Small intestine (tissue), 7 donors: ENCODE results near the gene SMTN. TPM values are rescaled to one million over a fixed set of nuclear protein-coding genes. Genes with fewer than 3 reads are reported as not detected.
"Not testable (repeated sequence)": the region's sequence is repeated elsewhere in the genome, so short reads cannot be mapped to it uniquely, and the experiment has no call there.

Source experiments
- DNase-seq, 2 donors: peaks; one replicate each; pipeline versions ENCODE4 v3.0.0 to v3.0.0-alpha.2; 2013
- FAIRE-seq: peaks from 2 replicates; lab custom pipeline; 2012; peaks lifted over from hg19 to GRCh38; lab: Jason Lieb, UNC
- H3K27ac ChIP-seq, 3 donors: one replicate each; pipeline ENCODE4 v1.5.1; 2013; ENCODE audit warnings: low read length in 2 of 3, mild to moderate bottlenecking in 2 of 3, control low read depth in 1 of 3, inconsistent platforms in 1 of 3, low read depth in 1 of 3, moderate library complexity in 1 of 3
- H3K27me3 ChIP-seq, 3 donors: one replicate each; pipeline ENCODE4 v1.6.1; 2013; ENCODE audit warnings: low read length in 3 of 3, inconsistent platforms in 1 of 3; ENCODE audit not compliant: control insufficient read depth in 3 of 3, insufficient read depth in 3 of 3
- H3K36me3 ChIP-seq, 3 donors: one replicate each; pipeline ENCODE4 v1.6.1; 2013; ENCODE audit warnings: low read length in 3 of 3, inconsistent platforms in 1 of 3, low read depth in 1 of 3, mild to moderate bottlenecking in 1 of 3, moderate library complexity in 1 of 3; ENCODE audit not compliant: control insufficient read depth in 3 of 3, insufficient read depth in 2 of 3
- H3K4me1 ChIP-seq, 3 donors: one replicate each; pipeline ENCODE4 v1.6.1; 2013; ENCODE audit warnings: low read length in 2 of 3, inconsistent platforms in 1 of 3, low read depth in 1 of 3, mild to moderate bottlenecking in 1 of 3, moderate library complexity in 1 of 3; ENCODE audit not compliant: control insufficient read depth in 3 of 3, insufficient read depth in 2 of 3
- H3K4me3 ChIP-seq, 3 donors: one replicate each; pipeline ENCODE4 v1.5.1; 2013; ENCODE audit warnings: low read length in 3 of 3, control low read depth in 1 of 3, inconsistent platforms in 1 of 3, low read depth in 1 of 3, mild to moderate bottlenecking in 1 of 3, moderate library complexity in 1 of 3
- H3K9me3 ChIP-seq, 2 donors: one replicate each; pipeline ENCODE4 v1.6.1; 2013; ENCODE audit warnings: low read depth in 1 of 2, low read length in 1 of 2; ENCODE audit not compliant: control insufficient read depth in 2 of 2, insufficient read depth in 1 of 2
- WGBS, 3 donors: extraction: QIAGEN DNeasy Blood & Tissue Kit; methylation state at CpG; one replicate each; pipeline ENCODE4 v1.1.7; 2013; 5-methylcytosine and 5-hydroxymethylcytosine counted together
- polyA plus RNA-seq, 4 donors: library from polyadenylated mRNA; stranded (reverse) in 3 of 4; unstranded in 1 of 4; fragments of 200-250 nt in 3 of 4; fragments of 120-200 nt in 1 of 4; gene quantifications; one replicate each; pipeline versions ENCODE4 v1.2.1 to v1.2.3, GENCODE V29; 2013
- donor health status: healthy with polysubstance abuse.
- donor health status: control.
- donor health status: control.
- donor health status: Bipolar disorder and iron deficiency.
- donor health status: healthy.

The SMTN gene
- polyA plus RNA-seq, 4 donors = 7.8 to 74.8 (median 44.2) TPM

DNA sequence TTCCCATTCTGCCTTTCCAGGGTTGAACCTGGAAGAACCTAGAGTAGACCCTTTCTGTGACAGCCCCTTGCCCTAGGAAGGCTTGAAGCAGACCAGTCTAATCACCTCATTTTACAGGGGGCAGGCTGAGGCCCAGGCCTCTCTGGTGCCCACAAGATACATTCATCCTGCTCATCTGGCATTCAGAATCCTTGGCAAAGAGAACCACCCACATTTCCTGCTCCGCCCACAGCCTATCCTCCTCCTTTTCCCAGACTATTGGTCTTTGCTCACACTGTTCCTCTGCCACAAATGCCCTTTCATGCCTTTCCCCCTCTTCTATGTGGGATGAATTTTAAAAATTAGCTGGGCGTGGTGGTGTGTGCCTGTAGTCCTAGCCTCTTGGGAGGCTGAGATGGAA is 2.7 kb upstream of the SMTN start:
- Histone ChIP-seq H3K36me3 (peaks cover 0 to 15% (median 0%) of the 10 kb centered on the region in 3 donors), H3K4me1 (peaks cover 2 to 51% (median 5%) of the 10 kb centered on the region in 3 donors), H3K27ac (peak overlapping the region in 2 of 3 donors; percentile 89 to 95)
- FAIRE-seq, H3K27me3 ChIP-seq, H3K4me3 ChIP-seq, H3K9me3 ChIP-seq: not testable (repeated sequence)
- peak; percentile 52 to 59 for DNase-seq
- 44 to 68% (median 47%) methylated on average over 2 of the region's 2 CpGs for WGBS, 3 donors

DNA sequence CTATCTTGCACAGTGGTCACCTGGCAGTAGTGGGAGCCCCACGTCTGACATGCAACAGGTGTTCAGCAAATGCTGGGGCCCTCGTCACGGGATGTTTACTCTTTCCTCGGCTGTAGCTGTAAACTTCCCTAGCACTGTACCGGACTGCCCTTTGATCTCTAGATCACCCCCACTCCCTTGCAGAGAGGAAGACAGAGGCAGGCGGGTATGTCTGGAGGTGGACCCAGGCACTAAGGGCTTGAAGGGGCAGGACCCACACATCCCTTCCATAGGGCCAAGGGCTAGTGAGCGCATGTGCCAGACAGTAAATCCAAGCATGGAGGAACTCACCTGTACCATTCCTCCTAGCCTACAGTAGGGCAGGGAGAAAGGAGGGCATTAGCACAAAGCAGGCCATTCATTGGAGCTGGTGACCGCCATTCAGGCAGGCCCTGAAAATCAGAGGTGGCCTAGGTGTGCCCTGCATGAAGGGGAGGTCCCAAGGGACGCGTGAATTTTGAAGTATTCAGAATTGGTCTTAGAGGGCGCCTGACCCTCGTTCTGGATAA is 1.9 kb upstream of the SMTN start:
- no peaks in the 10 kb centered on the region for H3K27me3 ChIP-seq
- H3K9me3 ChIP-seq = no peaks in the 10 kb centered on the region
- H3K36me3 ChIP-seq = peaks cover 0 to 22% (median 0%) of the 10 kb centered on the region in 3 donors
- peak overlapping the region; percentile 68 to 95 (median 89) for H3K27ac ChIP-seq
- FAIRE-seq (no peak), DNase-seq (peak; percentile 88 to 96)
- 14 to 56% (median 26%) methylated on average over 12 of the region's 12 CpGs for WGBS, 3 donors
- no peak overlapping the region for H3K4me3 ChIP-seq
- H3K4me1 ChIP-seq = peaks cover 5 to 58% (median 7%) of the 10 kb centered on the region in 3 donors

DNA sequence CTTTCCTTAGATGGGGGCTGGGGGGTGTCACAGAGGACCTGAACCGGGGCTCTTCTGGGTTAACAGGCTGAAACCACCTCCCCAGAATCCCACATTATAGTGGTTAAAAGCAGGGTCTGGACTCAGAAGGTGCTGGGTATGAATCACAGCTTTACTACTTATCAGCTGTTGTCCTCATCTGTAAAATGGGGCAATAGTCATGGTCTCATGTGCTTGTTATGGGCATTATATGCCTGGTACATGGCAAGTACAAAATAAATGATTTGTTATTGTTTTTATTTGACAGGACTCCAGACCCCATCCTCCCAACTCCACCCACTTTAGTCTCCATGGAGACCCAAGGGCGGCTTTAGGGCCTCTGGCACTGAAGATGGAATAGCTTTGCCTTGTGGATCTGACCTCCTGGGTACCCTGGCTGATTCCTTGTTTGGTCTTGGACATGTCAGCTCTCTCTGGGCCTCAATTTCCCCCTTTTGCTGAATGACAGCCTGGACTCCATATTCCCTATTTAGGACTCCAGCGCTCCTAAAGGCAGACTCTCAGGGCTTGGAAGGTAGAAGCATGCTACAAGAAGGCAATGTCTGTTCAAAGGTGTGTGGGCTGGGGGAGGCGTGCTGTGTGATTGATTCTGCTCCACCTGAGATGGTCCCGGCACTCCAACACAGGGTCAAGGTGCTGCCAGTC is 812 bp upstream of the SMTN start:
- FAIRE-seq = no peak
- no peak for DNase-seq
- H3K4me1 ChIP-seq = peaks cover 5 to 61% (median 10%) of the 10 kb centered on the region in 3 donors
- no peaks in the 10 kb centered on the region for H3K9me3 ChIP-seq
- 25 to 34% (median 29%) methylated on average over 5 of the region's 5 CpGs for WGBS, 3 donors
- H3K4me3 ChIP-seq = peak overlapping the region in 2 of 3 donors; percentile 56 to 98
- no peaks in the 10 kb centered on the region for H3K27me3 ChIP-seq
- peaks cover 0 to 28% (median 0%) of the 10 kb centered on the region in 3 donors for H3K36me3 ChIP-seq
- H3K27ac ChIP-seq = peak overlapping the region; percentile 55 to 95 (median 94)

DNA sequence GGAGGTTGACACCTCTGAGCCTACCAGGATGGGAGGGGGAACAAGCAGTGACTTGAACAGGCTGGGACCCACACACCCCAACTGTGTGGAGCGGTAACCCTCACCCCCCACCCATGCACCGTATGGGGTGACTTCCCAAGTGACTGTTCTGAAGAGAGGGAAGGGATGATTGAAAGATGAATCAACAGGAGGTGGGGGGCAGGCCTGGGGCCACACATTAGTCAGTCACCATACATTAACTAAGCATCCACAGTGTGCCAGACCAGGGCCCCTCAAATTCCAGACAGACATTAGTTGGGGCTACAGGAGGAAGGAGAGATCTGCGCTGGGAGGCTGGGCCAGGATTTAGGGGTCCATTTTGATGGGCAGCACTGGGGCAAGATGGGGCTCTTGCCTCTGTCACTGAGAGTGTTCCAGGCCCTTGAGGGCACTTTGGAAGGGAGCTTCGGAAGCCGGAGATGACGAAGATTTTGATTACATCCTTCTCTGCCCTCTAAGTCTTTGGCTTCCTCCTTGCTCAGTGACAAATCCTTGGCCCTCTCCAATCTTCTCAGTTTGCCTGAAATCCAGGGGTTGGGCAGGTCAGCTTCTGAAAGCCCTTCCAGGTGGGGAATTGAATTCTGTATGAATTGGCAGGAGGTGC is 966 bp downstream of the SMTN start:
- Histone ChIP-seq H3K4me1 (peaks cover 5 to 74% (median 10%) of the 10 kb centered on the region in 3 donors), H3K27ac (peak overlapping the region; percentile 9 to 95 (median 95)), H3K4me3 (peak overlapping the region; percentile 50 to 98 (median 56)), H3K36me3 (peaks cover 0 to 46% (median 0%) of the 10 kb centered on the region in 3 donors), H3K27me3 (no peaks in the 10 kb centered on the region), H3K9me3 (no peaks in the 10 kb centered on the region)
- 18 to 34% (median 18%) methylated on average over 6 of the region's 6 CpGs for WGBS, 3 donors
- FAIRE-seq = no peak
- peak in 1 of 2 donors; percentile 29 for DNase-seq

DNA sequence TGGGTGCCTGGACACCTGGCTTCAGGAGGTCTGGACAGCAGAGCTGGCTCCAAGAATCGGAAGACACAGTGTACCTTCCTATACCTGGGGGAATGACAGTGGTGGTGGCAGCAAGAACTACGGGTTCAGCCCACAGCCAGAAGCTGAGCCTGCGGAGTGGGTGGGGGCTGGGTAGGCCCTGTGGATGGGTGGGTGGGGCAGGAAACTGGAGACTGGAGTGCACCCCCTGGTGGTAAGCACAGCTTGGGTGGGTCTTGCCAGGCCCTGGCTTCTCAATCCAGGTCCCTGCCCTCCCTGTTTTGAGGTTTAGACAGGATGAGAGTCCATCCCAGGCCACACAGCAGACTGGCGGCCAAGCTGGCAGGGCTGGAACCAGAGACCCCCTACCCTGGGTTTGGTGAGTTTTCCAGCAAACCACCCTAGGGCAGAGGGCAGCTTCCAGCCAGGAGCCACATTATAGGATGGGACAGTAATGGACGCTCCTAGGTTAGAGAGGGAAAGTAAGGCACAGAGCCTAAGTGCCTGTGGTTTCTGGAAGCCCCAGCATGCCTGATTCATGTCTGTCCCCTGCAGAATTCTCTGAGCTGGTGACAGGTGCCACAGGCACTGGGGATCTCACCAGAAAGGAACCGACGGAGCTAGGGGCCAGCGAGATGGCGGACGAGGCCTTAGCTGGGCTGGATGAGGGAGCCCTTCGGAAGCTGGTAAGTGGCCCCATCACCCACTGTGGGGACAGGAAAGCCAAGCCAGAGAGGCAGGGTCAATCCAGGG is 1.7 kb downstream of the SMTN start:
- FAIRE-seq = no peak
- Histone ChIP-seq H3K27me3 (no peaks in the 10 kb centered on the region), H3K27ac (peak overlapping the region in 2 of 3 donors; percentile 95), H3K4me1 (peaks cover 5 to 75% (median 10%) of the 10 kb centered on the region in 3 donors), H3K4me3 (peak overlapping the region; percentile 14 to 98 (median 56)), H3K9me3 (no peaks in the 10 kb centered on the region), H3K36me3 (peaks cover 0 to 53% (median 0%) of the 10 kb centered on the region in 3 donors)
- WGBS, 3 donors = 40 to 49% (median 43%) methylated on average over 11 of the region's 11 CpGs
- peak; percentile 66 to 88 for DNase-seq

DNA sequence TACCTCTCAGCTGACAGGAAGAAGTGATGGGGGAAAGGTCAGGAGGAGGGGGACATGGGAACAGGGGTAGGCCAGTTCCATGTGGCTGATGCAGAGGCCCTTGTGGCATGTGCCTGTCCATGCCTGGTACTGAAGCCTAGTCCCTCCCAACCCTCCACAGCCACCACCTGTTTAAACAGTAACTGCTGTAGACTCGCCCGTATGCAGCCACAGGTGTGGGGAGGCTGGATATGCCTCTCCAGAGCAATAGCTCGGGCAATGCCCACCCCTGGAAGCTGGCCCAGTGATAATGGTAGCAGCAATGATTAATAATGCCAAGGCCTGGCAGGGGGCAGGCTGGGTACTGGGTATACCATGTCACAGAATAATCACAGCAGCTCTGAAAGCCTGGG is 2.3 kb downstream of the SMTN start:
- H3K4me3 ChIP-seq = peak overlapping the region in 1 of 3 donors; percentile 98
- peak; percentile 66 to 75 for DNase-seq
- H3K27me3 ChIP-seq = no peaks in the 10 kb centered on the region
- FAIRE-seq = no peak
- peaks cover 0 to 59% (median 0%) of the 10 kb centered on the region in 3 donors for H3K36me3 ChIP-seq
- peak overlapping the region; percentile 5 to 95 (median 95) for H3K27ac ChIP-seq
- no peaks in the 10 kb centered on the region for H3K9me3 ChIP-seq
- H3K4me1 ChIP-seq = peaks cover 5 to 69% (median 10%) of the 10 kb centered on the region in 3 donors
- WGBS, 3 donors = 12 to 52% (median 13%) methylated on average over 3 of the region's 3 CpGs

DNA sequence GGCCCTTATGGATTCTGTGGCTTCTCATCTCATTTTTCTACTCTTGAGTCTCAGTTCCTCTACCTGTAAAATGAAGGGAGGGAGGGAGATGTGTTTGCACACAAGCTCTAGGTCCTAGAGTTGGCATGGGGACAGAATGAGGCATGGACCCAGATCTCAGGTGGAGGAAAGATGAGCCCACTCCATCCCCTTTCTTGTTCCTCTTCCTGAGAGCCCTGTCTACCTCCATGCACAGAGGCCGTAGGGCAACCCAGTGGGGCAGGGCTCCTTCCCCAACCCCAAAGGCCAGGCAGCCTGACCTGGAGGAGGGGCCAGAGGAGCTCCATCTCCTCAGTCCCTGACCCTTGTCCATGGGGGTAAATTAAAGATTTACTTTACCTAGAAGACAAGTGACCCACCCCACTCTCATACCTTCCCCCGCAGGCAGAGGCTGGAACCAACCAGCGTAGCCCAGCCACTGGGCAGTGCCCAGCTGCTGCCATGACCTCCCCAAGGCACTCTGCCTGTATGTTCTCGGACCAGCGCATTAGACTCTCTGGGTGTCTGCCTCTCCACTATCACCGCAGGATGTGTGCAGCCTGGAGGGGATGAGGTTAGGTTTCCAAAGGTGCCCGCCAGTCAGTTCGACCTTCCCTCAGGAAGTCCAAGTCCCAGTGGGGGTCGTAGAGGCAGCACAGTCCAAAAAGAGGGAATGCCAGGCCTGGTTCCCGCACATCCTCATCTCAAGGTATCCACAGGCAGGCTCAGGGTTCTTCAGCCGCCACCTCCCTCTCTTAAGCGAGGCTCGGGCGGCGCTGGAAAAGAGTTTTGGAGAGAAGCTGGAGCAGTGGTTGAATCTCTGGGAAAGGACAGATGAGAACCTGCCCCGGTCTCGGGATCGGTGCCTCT is 3.0 kb downstream of the SMTN start:
- H3K27me3 ChIP-seq = no peaks in the 10 kb centered on the region
- peaks cover 0 to 67% (median 0%) of the 10 kb centered on the region in 3 donors for H3K36me3 ChIP-seq
- WGBS, 3 donors = 7 to 12% (median 8%) methylated on average over 18 of the region's 18 CpGs
- H3K27ac ChIP-seq = peak overlapping the region; percentile 5 to 95 (median 95)
- H3K4me3 ChIP-seq = peak overlapping the region; percentile 13 to 98 (median 80)
- FAIRE-seq (no peak), DNase-seq (peak in 1 of 2 donors; percentile 45)
- peaks cover 5 to 61% (median 10%) of the 10 kb centered on the region in 3 donors for H3K4me1 ChIP-seq
- no peaks in the 10 kb centered on the region for H3K9me3 ChIP-seq
